Spleen (tissue), 7 donors: ENCODE results near the gene MRAP2.

Experiments used
- CTCF ChIP-seq, 11 experiments: fragments of 200-600 bp in 7 of 11; fragments of 450-650 bp in 4 of 11; sonication (generic) in 4 of 11; IDR thresholded peaks in 8 of 11; conservative IDR thresholded peaks in 3 of 11; 1 replicate in 7 of 11; 2 replicates in 4 of 11; pipeline versions ENCODE4 v1.4.0 to v1.8.0; 2016 to 2021; ENCODE audit warnings: antibody characterized with exemption in 11 of 11, inconsistent platforms in 4 of 11, mild to moderate bottlenecking in 1 of 11
- POLR2A ChIP-seq, 3 donors: fragments of 450-650 bp; IDR thresholded peaks; one replicate each; pipeline ENCODE4 v1.5.1; 2017; ENCODE audit warnings: antibody characterized with exemption in 3 of 3, mild to moderate bottlenecking in 1 of 3
- POLR2AphosphoS5 ChIP-seq, 3 donors: sonication (generic); formaldehyde crosslinking; IDR thresholded peaks; one replicate each; pipeline ENCODE4 v1.5.1; 2017; ENCODE audit warnings: antibody characterized with exemption in 3 of 3
- donor health status: DM: no; HTN: no; CAD: no; lungs with moderate emphysema.
- donor health status: DM: no; HTN: no; CAD: no.
- donor health status: DM: no; HTN: no; CAD: no.

DNA sequence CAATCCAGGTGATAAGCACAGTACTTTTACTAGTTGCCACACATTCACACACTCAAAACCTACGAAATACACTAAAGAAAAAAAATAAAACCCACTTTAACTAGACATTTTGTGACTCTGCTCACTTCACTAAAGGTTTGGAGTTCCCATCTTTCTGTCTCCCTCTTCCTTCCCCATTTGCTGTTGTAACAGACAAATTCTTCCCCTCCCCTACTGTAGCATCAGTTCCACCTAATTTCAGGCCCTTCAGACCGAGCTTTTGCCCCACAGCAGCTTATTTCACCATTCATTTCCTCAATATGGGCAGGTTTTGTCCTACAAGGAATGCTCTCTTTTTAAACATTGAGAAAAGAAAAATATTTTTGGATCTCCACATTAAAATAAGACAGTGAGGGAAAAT lies 31.3 kb upstream of the MRAP2 start:
- no peak for TF ChIP-seq POLR2A (IDR thresholded peaks at IDR 0.05)
- no peak for TF ChIP-seq CTCF (IDR thresholded peaks at IDR 0.05 in 8 of 11, conservative IDR thresholded peaks at IDR 0.05 in 3 of 11)
- TF ChIP-seq POLR2AphosphoS5 (IDR thresholded peaks at IDR 0.05): no peak
